ENCODE data around the gene CYFIP2. TPM values are rescaled to one million over a fixed set of nuclear protein-coding genes. Genes with fewer than 3 reads are reported as not detected.
A peak's percentile ranks its signal among the peaks of the same experiment; 100 is the strongest.

The CYFIP2 gene
- total RNA-seq, 1 experiment from 2014 or later, result 95.3 TPM

DNA sequence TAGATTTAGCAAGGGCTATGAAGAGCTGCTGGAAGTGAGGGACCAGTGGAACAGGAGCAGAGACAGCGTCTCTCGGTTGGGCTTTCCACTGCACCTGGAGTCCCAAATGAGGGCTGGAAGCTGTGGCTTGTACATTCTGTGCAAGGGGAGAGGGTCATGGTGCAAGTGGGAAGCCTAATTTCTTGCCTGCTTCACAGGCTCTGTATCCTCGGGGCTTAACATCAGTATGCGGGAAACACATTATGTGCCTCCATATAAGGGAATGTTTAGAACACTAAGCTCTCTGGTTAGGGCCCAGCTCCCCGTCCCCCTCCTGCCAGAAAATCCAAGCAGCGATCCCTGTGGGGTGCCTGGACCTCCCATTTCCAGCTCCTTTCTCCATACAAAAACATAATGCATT, 105.0 kb downstream of the CYFIP2 start:
- H3K4me3 Mint-ChIP-seq, result no peak overlapping the region
- peaks cover 7% of the 10 kb centered on the region; the same call in 1 of the 2 replicates for H3K36me3 Mint-ChIP-seq
- no peak for TF ChIP-seq ZNF138 (CRISPR knock-in tag; conservative IDR thresholded peaks at IDR 0.05)
- TF ChIP-seq, protein P1, sequence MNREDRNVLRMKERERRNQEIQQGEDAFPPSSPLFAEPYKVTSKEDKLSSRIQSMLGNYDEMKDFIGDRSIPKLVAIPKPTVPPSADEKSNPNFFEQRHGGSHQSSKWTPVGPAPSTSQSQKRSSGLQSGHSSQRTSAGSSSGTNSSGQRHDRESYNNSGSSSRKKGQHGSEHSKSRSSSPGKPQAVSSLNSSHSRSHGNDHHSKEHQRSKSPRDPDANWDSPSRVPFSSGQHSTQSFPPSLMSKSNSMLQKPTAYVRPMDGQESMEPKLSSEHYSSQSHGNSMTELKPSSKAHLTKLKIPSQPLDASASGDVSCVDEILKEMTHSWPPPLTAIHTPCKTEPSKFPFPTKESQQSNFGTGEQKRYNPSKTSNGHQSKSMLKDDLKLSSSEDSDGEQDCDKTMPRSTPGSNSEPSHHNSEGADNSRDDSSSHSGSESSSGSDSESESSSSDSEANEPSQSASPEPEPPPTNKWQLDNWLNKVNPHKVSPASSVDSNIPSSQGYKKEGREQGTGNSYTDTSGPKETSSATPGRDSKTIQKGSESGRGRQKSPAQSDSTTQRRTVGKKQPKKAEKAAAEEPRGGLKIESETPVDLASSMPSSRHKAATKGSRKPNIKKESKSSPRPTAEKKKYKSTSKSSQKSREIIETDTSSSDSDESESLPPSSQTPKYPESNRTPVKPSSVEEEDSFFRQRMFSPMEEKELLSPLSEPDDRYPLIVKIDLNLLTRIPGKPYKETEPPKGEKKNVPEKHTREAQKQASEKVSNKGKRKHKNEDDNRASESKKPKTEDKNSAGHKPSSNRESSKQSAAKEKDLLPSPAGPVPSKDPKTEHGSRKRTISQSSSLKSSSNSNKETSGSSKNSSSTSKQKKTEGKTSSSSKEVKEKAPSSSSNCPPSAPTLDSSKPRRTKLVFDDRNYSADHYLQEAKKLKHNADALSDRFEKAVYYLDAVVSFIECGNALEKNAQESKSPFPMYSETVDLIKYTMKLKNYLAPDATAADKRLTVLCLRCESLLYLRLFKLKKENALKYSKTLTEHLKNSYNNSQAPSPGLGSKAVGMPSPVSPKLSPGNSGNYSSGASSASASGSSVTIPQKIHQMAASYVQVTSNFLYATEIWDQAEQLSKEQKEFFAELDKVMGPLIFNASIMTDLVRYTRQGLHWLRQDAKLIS (CRISPR knock-in tag; IDR thresholded peaks at IDR 0.05; ENCODE audit: borderline replicate concordance), result no peak
- TF ChIP-seq IRF2 (CRISPR knock-in tag; IDR thresholded peaks at IDR 0.05; ENCODE audit: borderline replicate concordance, low read depth), result no peak
- TF ChIP-seq, protein P2, sequence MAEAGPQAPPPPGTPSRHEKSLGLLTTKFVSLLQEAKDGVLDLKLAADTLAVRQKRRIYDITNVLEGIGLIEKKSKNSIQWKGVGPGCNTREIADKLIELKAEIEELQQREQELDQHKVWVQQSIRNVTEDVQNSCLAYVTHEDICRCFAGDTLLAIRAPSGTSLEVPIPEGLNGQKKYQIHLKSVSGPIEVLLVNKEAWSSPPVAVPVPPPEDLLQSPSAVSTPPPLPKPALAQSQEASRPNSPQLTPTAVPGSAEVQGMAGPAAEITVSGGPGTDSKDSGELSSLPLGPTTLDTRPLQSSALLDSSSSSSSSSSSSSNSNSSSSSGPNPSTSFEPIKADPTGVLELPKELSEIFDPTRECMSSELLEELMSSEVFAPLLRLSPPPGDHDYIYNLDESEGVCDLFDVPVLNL (CRISPR knock-in tag; IDR thresholded peaks at IDR 0.05; ENCODE audit: borderline replicate concordance, low read depth), result no peak
- no peak for TF ChIP-seq TCF7 (CRISPR knock-in tag; IDR thresholded peaks at IDR 0.05; ENCODE audit: low read depth)
- TF ChIP-seq, protein P3, sequence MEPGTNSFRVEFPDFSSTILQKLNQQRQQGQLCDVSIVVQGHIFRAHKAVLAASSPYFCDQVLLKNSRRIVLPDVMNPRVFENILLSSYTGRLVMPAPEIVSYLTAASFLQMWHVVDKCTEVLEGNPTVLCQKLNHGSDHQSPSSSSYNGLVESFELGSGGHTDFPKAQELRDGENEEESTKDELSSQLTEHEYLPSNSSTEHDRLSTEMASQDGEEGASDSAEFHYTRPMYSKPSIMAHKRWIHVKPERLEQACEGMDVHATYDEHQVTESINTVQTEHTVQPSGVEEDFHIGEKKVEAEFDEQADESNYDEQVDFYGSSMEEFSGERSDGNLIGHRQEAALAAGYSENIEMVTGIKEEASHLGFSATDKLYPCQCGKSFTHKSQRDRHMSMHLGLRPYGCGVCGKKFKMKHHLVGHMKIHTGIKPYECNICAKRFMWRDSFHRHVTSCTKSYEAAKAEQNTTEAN (CRISPR knock-in tag; IDR thresholded peaks at IDR 0.05), result no peak
- TF ChIP-seq ATF3 (CRISPR knock-in tag; conservative IDR thresholded peaks at IDR 0.05), result no peak
- TF ChIP-seq ZNF423 (CRISPR knock-in tag; IDR thresholded peaks at IDR 0.05), result no peak
- no peak for TF ChIP-seq AR (CRISPR knock-in tag; IDR thresholded peaks at IDR 0.05)
- TF ChIP-seq ZNF671 (CRISPR knock-in tag; IDR thresholded peaks at IDR 0.05), result no peak
- TF ChIP-seq ZNF281 (CRISPR knock-in tag; IDR thresholded peaks at IDR 0.05), result no peak
- no peak for TF ChIP-seq SP1 (CRISPR knock-in tag; conservative IDR thresholded peaks at IDR 0.05)
- TF ChIP-seq, protein P4, sequence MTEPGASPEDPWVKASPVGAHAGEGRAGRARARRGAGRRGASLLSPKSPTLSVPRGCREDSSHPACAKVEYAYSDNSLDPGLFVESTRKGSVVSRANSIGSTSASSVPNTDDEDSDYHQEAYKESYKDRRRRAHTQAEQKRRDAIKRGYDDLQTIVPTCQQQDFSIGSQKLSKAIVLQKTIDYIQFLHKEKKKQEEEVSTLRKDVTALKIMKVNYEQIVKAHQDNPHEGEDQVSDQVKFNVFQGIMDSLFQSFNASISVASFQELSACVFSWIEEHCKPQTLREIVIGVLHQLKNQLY (CRISPR knock-in tag; IDR thresholded peaks at IDR 0.05), result no peak
- TF ChIP-seq, protein P5, sequence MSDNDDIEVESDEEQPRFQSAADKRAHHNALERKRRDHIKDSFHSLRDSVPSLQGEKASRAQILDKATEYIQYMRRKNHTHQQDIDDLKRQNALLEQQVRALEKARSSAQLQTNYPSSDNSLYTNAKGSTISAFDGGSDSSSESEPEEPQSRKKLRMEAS (CRISPR knock-in tag; IDR thresholded peaks at IDR 0.05), result no peak
- H3K9me3 Mint-ChIP-seq, result no peaks in the 10 kb centered on the region
- no peaks in the 10 kb centered on the region; the same call in 1 of the 2 replicates for H3K27me3 Mint-ChIP-seq (ENCODE audit: low read depth)
- no peak overlapping the region for H3K27ac Mint-ChIP-seq
- peak; percentile 41 for DNase-seq (ENCODE audit: low spot score)
- ATAC-seq, result peak; percentile 91
- CTCF ChIA-PET, result interaction anchor here (0.7 to 1.8 kb wide), 10 partner anchors 15 to 373 kb away, joined by 3 to 11 read pairs (median 6); partner anchors contain the start of genes LSM11, SOX30 and THG1L
- H3K4me1 Mint-ChIP-seq, result peaks cover 16% of the 10 kb centered on the region
- POLR2A ChIA-PET, result interaction anchor here (0.8 kb wide), 1 partner anchor 101 kb away, joined by 3 read pairs; no protein-coding TSS in a partner anchor

Measured in WTC11 (cell line).